Sigmoid colon (tissue), 4 donors: ENCODE data around the gene HOXB5.

Experiments used
- CTCF ChIP-seq, 4 experiments: fragments of 450-650 bp in 3 of 4; fragments of 200-600 bp in 1 of 4; IDR thresholded peaks; one replicate each; pipeline ENCODE4 v1.5.1; 2016 to 2019; ENCODE audit warnings: antibody characterized with exemption in 4 of 4, mild to moderate bottlenecking in 3 of 4, moderate library complexity in 2 of 4
- EP300 ChIP-seq, 4 donors: sonication (generic); formaldehyde crosslinking; IDR thresholded peaks; one replicate each; pipeline ENCODE4 v1.6.1; 2017; ENCODE audit warnings: antibody characterized with exemption in 4 of 4

- TF ChIP-seq EP300 (IDR thresholded peaks at IDR 0.05), result no peak
- TF ChIP-seq CTCF (IDR thresholded peaks at IDR 0.05), result no peak
Measured at GRCh38 chr17:48591255-48592056, 2.1 kb downstream of the HOXB5 start.
